HL-60 (cell line): ENCODE measurements around the gene ADCK1.

Source experiments
- CTCF ChIP-seq: IDR thresholded peaks from one replicate; pipeline ENCODE4 v1.5.1; 2011; ENCODE audit warnings: low read length, control low read depth, inconsistent platforms; ENCODE audit not compliant: insufficient read depth
- GABPA ChIP-seq: IDR thresholded peaks from 2 replicates; pipeline ENCODE4 v1.6.1; 2012; ENCODE audit warnings: low read depth
- POLR2AphosphoS5 ChIP-seq: IDR thresholded peaks from 2 replicates; pipeline ENCODE4 v1.6.1; 2012; ENCODE audit warnings: low read depth
- REST ChIP-seq: IDR thresholded peaks from 2 replicates; pipeline ENCODE4 v1.6.1; 2012; ENCODE audit warnings: low read depth; ENCODE audit not compliant: insufficient replicate concordance
- SPI1 ChIP-seq: IDR thresholded peaks from 2 replicates; pipeline ENCODE4 v1.6.1; 2012; ENCODE audit warnings: low read depth, mild to moderate bottlenecking, borderline replicate concordance

- TF ChIP-seq CTCF (no peak), POLR2AphosphoS5 (no peak), REST (no peak), GABPA (no peak), SPI1 (no peak)
These were observed 179.9 kb downstream of the ADCK1 start for GRCh38 chr14:77979666-77980351.
